Liver (tissue), 9 donors: ENCODE data around the gene SLC9A8. TPM values are rescaled to one million over a fixed set of nuclear protein-coding genes. Genes with fewer than 3 reads are reported as not detected.

Experiments
- DNase-seq: peaks from one replicate; pipeline ENCODE4 v3.0.0-alpha.2; 2017; ENCODE audit warnings: low spot score
- H3K27ac ChIP-seq, 2 donors: one replicate each; pipeline ENCODE4 v1.7.0; 2013; ENCODE audit warnings: inconsistent platforms in 2 of 2, low read length in 2 of 2, control low read depth in 1 of 2, low read depth in 1 of 2, mild to moderate bottlenecking in 1 of 2
- H3K27me3 ChIP-seq, 4 donors: one replicate each; pipeline versions ENCODE4 v1.6.1 to v1.7.0; 2013; ENCODE audit warnings: low read length in 3 of 4, inconsistent platforms in 1 of 4, mild to moderate bottlenecking in 1 of 4, moderate library complexity in 1 of 4; ENCODE audit not compliant: control insufficient read depth in 4 of 4, insufficient read depth in 4 of 4
- H3K36me3 ChIP-seq, 4 donors: one replicate each; pipeline versions ENCODE4 v1.6.1 to v1.7.0; 2013; ENCODE audit warnings: low read length in 3 of 4, mild to moderate bottlenecking in 3 of 4, low read depth in 1 of 4, moderate library complexity in 1 of 4; ENCODE audit not compliant: control insufficient read depth in 4 of 4, insufficient read depth in 3 of 4
- H3K4me1 ChIP-seq, 4 donors: one replicate each; pipeline versions ENCODE4 v1.6.1 to v1.7.0; 2013; ENCODE audit warnings: low read length in 3 of 4, mild to moderate bottlenecking in 3 of 4, moderate library complexity in 1 of 4; ENCODE audit not compliant: control insufficient read depth in 4 of 4, insufficient read depth in 4 of 4
- H3K4me3 ChIP-seq, 3 donors: one replicate each; pipeline versions ENCODE4 v1.6.1 to v1.7.0; 2013; ENCODE audit warnings: low read length in 3 of 3, control low read depth in 1 of 3, low read depth in 1 of 3, mild to moderate bottlenecking in 1 of 3
- H3K9ac ChIP-seq, 2 donors: one replicate each; pipeline ENCODE4 v1.7.0; 2013; ENCODE audit warnings: low read length in 2 of 2, mild to moderate bottlenecking in 2 of 2, moderate library complexity in 2 of 2, control low read depth in 1 of 2, low read depth in 1 of 2
- H3K9me3 ChIP-seq, 4 donors: one replicate each; pipeline versions ENCODE4 v1.6.1 to v1.7.0; 2013; ENCODE audit warnings: low read length in 3 of 4; ENCODE audit not compliant: control insufficient read depth in 4 of 4
- ATF3 ChIP-seq: IDR thresholded peaks from 2 replicates; pipeline ENCODE4 v1.6.1; 2016; ENCODE audit warnings: antibody characterized with exemption
- CTCF ChIP-seq: fragments of 150-350 bp; IDR thresholded peaks from 2 replicates; pipeline ENCODE4 v1.5.1; 2017; ENCODE audit warnings: improper control_type of control experiment, low read depth, low read length; ENCODE audit not compliant: missing input control
- EGR1 ChIP-seq, 2 donors: IDR thresholded peaks; 2 replicates each; pipeline ENCODE4 v1.6.1; 2016 to 2018; ENCODE audit warnings: antibody characterized with exemption in 2 of 2, low read depth in 2 of 2
- FOXA1 ChIP-seq: IDR thresholded peaks from 2 replicates; pipeline ENCODE4 v1.6.1; 2016; ENCODE audit warnings: antibody characterized with exemption
- FOXA2 ChIP-seq: IDR thresholded peaks from 2 replicates; pipeline ENCODE4 v1.6.1; 2016; ENCODE audit warnings: antibody characterized with exemption
- GABPA ChIP-seq, 2 donors: IDR thresholded peaks in 1 of 2; conservative IDR thresholded peaks in 1 of 2; 2 replicates each; pipeline ENCODE4 v1.6.1; 2016; ENCODE audit warnings: antibody characterized with exemption in 2 of 2, mild to moderate bottlenecking in 1 of 2, moderate library complexity in 1 of 2
- HNF4A ChIP-seq, 2 donors: conservative IDR thresholded peaks; 2 replicates each; pipeline ENCODE4 v1.6.1; 2016; ENCODE audit warnings: antibody characterized with exemption in 2 of 2, mild to moderate bottlenecking in 2 of 2
- HNF4G ChIP-seq: IDR thresholded peaks from 2 replicates; pipeline ENCODE4 v1.6.1; 2016; ENCODE audit warnings: antibody characterized with exemption
- JUND ChIP-seq, 2 donors: IDR thresholded peaks; 2 replicates each; pipeline ENCODE4 v1.6.1; 2016; ENCODE audit warnings: antibody characterized with exemption in 2 of 2
- MAX ChIP-seq: IDR thresholded peaks from 2 replicates; pipeline ENCODE4 v1.6.1; 2016; ENCODE audit warnings: antibody characterized with exemption
- NR2F2 ChIP-seq: IDR thresholded peaks from 2 replicates; pipeline ENCODE4 v1.6.1; 2016; ENCODE audit warnings: antibody characterized with exemption
- RXRA ChIP-seq, 2 donors: IDR thresholded peaks; 2 replicates each; pipeline ENCODE4 v1.6.1; 2017 to 2018; ENCODE audit warnings: antibody characterized with exemption in 2 of 2, mild to moderate bottlenecking in 1 of 2
- SP1 ChIP-seq: IDR thresholded peaks from 2 replicates; pipeline ENCODE4 v1.6.1; 2018; ENCODE audit warnings: antibody characterized with exemption, mild to moderate bottlenecking
- TAF1 ChIP-seq: conservative IDR thresholded peaks from 2 replicates; pipeline ENCODE4 v1.6.1; 2016; ENCODE audit warnings: antibody characterized with exemption, mild to moderate bottlenecking
- YY1 ChIP-seq: IDR thresholded peaks from 2 replicates; pipeline ENCODE4 v1.6.1; 2016; ENCODE audit warnings: antibody characterized with exemption, mild to moderate bottlenecking
- WGBS: extraction: QIAGEN DNeasy Blood & Tissue Kit; methylation state at CpG from one replicate; pipeline ENCODE4 v1.1.7; 2013; 5-methylcytosine and 5-hydroxymethylcytosine counted together
- polyA plus RNA-seq, 2 donors: library from polyadenylated mRNA; stranded (reverse) in 1 of 2; unstranded in 1 of 2; fragments of 200-250 nt in 1 of 2; fragments of >200 nt in 1 of 2; fragmentation: Nextera tagmentation in 1 of 2; extraction: Ambion mirVana in 1 of 2; gene quantifications; one replicate each; pipeline versions ENCODE4 v1.2.1 to v1.2.3, GENCODE V29; 2013 to 2015
- total RNA-seq, 2 donors: library from RNA; depleted of rRNA; stranded (reverse); fragments of >200 nt; gene quantifications; one replicate each; pipeline ENCODE4 v1.2.3, GENCODE V29; 2014
- TF ChIP-seq, protein P1 (sequence below): IDR thresholded peaks from 2 replicates; pipeline ENCODE4 v1.6.1; 2016; ENCODE audit warnings: antibody characterized with exemption
- donor health status: healthy.
- donor health status: healthy.
- donor health status: healthy.
- donor health status: healthy.
- donor health status: healthy.

The SLC9A8 gene
- total and polyA plus RNA-seq, 4 donors: 4.0 to 9.5 (median 8.6) TPM

DNA sequence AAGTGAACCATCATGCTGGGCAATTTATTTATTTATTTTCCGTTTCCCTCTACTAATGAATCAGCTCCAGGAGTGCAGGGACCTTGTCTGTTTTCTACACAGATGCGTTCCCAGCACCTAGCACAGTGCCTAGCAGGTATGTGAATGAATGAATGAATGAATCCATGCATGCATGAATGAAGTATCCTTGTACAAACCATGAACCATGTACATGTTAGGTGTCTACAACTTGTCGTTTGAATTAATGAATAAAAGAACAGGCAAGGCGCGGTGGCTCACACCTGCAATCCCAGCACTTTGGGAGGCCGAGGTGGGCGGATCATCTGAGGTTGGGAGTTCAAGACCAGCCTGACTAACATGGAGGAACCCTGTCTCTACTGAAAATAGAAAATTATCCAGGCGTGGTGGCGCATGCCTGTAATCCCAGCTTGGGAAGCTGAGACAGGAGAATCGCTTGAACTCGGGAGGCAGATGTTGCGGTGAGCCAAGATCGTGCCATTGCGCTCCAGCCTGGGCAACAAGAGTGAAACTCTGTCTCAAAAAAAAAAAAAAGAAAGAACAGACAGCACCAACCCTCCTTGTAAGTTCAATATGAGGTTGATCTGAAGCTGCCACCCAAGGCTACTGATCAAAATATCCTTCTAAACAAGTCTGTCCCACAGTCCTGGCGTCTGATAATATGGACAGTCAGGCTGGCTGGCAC lies 27.3 kb upstream of the SLC9A8 start:
- H3K4me3 ChIP-seq: no peak overlapping the region
- H3K36me3 ChIP-seq: no peaks in the 10 kb centered on the region
- no peaks in the 10 kb centered on the region for H3K27me3 ChIP-seq
- no peaks in the 10 kb centered on the region for H3K4me1 ChIP-seq
- H3K27ac ChIP-seq: no peak overlapping the region
- H3K9ac ChIP-seq: no peak overlapping the region
- TF ChIP-seq ATF3: no peak
- no peak for TF ChIP-seq MAX
- no peak for TF ChIP-seq JUND (IDR thresholded peaks at IDR 0.05)
- no peak for TF ChIP-seq TAF1
- no peak for TF ChIP-seq FOXA1
- TF ChIP-seq GABPA (IDR thresholded peaks at IDR 0.05 in 1 of 2, conservative IDR thresholded peaks at IDR 0.05 in 1 of 2): no peak
- TF ChIP-seq RXRA (IDR thresholded peaks at IDR 0.05): no peak
- TF ChIP-seq, protein P1, sequence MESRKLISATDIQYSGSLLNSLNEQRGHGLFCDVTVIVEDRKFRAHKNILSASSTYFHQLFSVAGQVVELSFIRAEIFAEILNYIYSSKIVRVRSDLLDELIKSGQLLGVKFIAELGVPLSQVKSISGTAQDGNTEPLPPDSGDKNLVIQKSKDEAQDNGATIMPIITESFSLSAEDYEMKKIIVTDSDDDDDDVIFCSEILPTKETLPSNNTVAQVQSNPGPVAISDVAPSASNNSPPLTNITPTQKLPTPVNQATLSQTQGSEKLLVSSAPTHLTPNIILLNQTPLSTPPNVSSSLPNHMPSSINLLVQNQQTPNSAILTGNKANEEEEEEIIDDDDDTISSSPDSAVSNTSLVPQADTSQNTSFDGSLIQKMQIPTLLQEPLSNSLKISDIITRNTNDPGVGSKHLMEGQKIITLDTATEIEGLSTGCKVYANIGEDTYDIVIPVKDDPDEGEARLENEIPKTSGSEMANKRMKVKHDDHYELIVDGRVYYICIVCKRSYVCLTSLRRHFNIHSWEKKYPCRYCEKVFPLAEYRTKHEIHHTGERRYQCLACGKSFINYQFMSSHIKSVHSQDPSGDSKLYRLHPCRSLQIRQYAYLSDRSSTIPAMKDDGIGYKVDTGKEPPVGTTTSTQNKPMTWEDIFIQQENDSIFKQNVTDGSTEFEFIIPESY: no peak
- TF ChIP-seq HNF4G: no peak
- TF ChIP-seq HNF4A (conservative IDR thresholded peaks at IDR 0.05): no peak
- TF ChIP-seq EGR1 (IDR thresholded peaks at IDR 0.05; ENCODE audit: low read depth in 2 of 2): no peak
- TF ChIP-seq CTCF: no peak
- no peak for TF ChIP-seq NR2F2
- TF ChIP-seq FOXA2: no peak
- no peak for TF ChIP-seq SP1
- no peak for TF ChIP-seq YY1
- WGBS: 91% methylated on average over 15 of the region's 15 CpGs
- no peak for DNase-seq
- no peaks in the 10 kb centered on the region for H3K9me3 ChIP-seq

GRCh38 chr20:49785852-49786175 lies 26.8 kb upstream of the SLC9A8 start:
- no peak overlapping the region for H3K9ac ChIP-seq
- DNase-seq: no peak
- H3K36me3 ChIP-seq: no peaks in the 10 kb centered on the region
- 86% methylated on average over 4 of the region's 4 CpGs for WGBS
- TF ChIP-seq HNF4G: no peak
- no peak for TF ChIP-seq SP1
- TF ChIP-seq GABPA (IDR thresholded peaks at IDR 0.05 in 1 of 2, conservative IDR thresholded peaks at IDR 0.05 in 1 of 2): no peak
- no peak for TF ChIP-seq EGR1 (IDR thresholded peaks at IDR 0.05; ENCODE audit: low read depth in 2 of 2)
- TF ChIP-seq FOXA1: no peak
- no peak for TF ChIP-seq NR2F2
- no peak for TF ChIP-seq MAX
- TF ChIP-seq FOXA2: no peak
- TF ChIP-seq CTCF: no peak
- no peak for TF ChIP-seq ATF3
- H3K27me3 ChIP-seq: no peaks in the 10 kb centered on the region
- no peaks in the 10 kb centered on the region for H3K4me1 ChIP-seq
- no peak overlapping the region for H3K4me3 ChIP-seq
- H3K9me3 ChIP-seq: no peaks in the 10 kb centered on the region
- H3K27ac ChIP-seq: peak overlapping the region in 1 of 2 donors; percentile 50
